ENCODE data around the gene FRK.
"Not testable (repeated sequence)": the region's sequence is repeated elsewhere in the genome, so short reads cannot be mapped to it uniquely, and the experiment has no call there.

Gene FRK

DNA sequence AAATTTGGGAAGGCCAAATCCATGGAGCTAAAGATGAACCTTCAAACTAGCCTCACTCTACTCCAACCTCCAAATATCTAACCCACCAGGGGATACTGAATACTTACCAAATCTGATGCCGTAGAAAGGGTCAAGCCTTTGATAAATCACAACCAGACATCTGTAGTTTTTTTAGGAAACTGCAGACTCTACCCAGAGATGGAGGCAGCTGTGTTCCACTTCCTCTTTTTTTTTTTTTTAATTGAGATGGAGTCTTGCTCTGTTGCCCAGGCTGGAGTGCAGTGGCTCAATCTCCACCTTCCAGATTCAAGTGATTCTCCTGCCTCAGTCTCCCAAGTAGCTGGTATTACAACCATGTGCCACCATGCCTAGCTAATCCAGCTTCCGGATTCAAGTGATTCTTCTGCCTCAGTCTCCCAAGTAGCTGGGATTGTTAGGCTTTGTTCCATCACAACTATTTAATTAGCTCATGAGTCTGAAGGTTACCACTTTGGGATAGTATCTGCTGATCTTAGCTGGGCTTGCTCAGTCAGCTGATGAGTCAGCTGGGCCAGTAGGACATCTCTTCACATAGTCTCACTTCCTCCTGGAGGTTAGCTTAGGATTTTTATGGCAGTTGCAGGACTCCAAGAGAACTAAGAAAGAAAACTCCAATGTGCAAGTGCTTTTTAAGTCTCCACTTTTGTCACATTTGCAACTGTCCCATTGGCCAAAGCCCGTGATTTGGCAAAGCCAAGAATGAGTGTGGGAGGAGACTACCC is 13.3 kb downstream of the FRK start:
- Histone ChIP-seq H3K27ac (ENCODE audit: low read depth, low read length) (no peak overlapping the region), H3K79me1 (ENCODE audit: low read length) (no peaks in the 10 kb centered on the region), H2BK5ac (ENCODE audit: low read length) (no peak overlapping the region), H3K79me2 (ENCODE audit: control insufficient read depth, insufficient read depth, low read length) (no peaks in the 10 kb centered on the region), H2BK15ac (replicated peaks; ENCODE audit: low read depth) (no peak overlapping the region), H4K8ac (ENCODE audit: low read depth, low read length) (no peak overlapping the region), H3K18ac (ENCODE audit: low read length) (no peak overlapping the region), H3K9ac (ENCODE audit: low read length) (no peak overlapping the region), H3K4me2 (ENCODE audit: low read length) (no peak overlapping the region), H3K36me3 (ENCODE audit: control insufficient read depth, insufficient read depth, low read length) (no peaks in the 10 kb centered on the region), H3K56ac (ENCODE audit: low read length) (no peak overlapping the region), H2BK120ac (ENCODE audit: low read depth, low read length) (no peak overlapping the region), H3K4ac (ENCODE audit: low read depth, low read length) (no peak overlapping the region), H3K23ac (ENCODE audit: low read length) (no peak overlapping the region), H3K4me3 (ENCODE audit: low read length) (no peak overlapping the region), H4K5ac (ENCODE audit: low read length) (no peak overlapping the region), H2AK5ac (ENCODE audit: low read length) (no peak overlapping the region), H3K4me1 (ENCODE audit: control insufficient read depth, low read depth, low read length) (no peaks in the 10 kb centered on the region), H3K27me3 (ENCODE audit: insufficient read depth, low read length, poor library complexity) (no peaks in the 10 kb centered on the region)
- WGBS (ENCODE audit: extremely low coverage, insufficient coverage, low lambda C conversion rate): no CpG with 5 or more reads among the region's 3 CpGs
- DNase-seq: no peak

- no peaks in the 10 kb centered on the region for H3K4me1 ChIP-seq (ENCODE audit: control insufficient read depth, low read depth, low read length)
- no peak overlapping the region for H2BK5ac ChIP-seq (ENCODE audit: low read length)
- no peak overlapping the region for H2BK15ac ChIP-seq (replicated peaks; ENCODE audit: low read depth)
- no peak overlapping the region for H3K4me2 ChIP-seq (ENCODE audit: low read length)
- H3K4ac ChIP-seq (ENCODE audit: low read depth, low read length): no peak overlapping the region
- H3K27ac ChIP-seq (ENCODE audit: low read depth, low read length): no peak overlapping the region
- no peak overlapping the region for H3K56ac ChIP-seq (ENCODE audit: low read length)
- H3K79me2 ChIP-seq (ENCODE audit: control insufficient read depth, insufficient read depth, low read length): no peaks in the 10 kb centered on the region
- DNase-seq: no peak
- no peak overlapping the region for H4K8ac ChIP-seq (ENCODE audit: low read depth, low read length)
- no peak overlapping the region for H3K4me3 ChIP-seq (ENCODE audit: low read length)
- no peaks in the 10 kb centered on the region for H3K79me1 ChIP-seq (ENCODE audit: low read length)
- H4K5ac ChIP-seq (ENCODE audit: low read length): no peak overlapping the region
- H2BK120ac ChIP-seq (ENCODE audit: low read depth, low read length): no peak overlapping the region
- WGBS (ENCODE audit: extremely low coverage, insufficient coverage, low lambda C conversion rate): no CpG with 5 or more reads among the region's 1 CpG
- H3K23ac ChIP-seq (ENCODE audit: low read length): no peak overlapping the region
- no peak overlapping the region for H3K9ac ChIP-seq (ENCODE audit: low read length)
- no peaks in the 10 kb centered on the region for H3K36me3 ChIP-seq (ENCODE audit: control insufficient read depth, insufficient read depth, low read length)
- H3K18ac ChIP-seq (ENCODE audit: low read length): no peak overlapping the region
- H2AK5ac ChIP-seq (ENCODE audit: low read length): no peak overlapping the region
- no peaks in the 10 kb centered on the region for H3K27me3 ChIP-seq (ENCODE audit: insufficient read depth, low read length, poor library complexity)
Observed at GRCh38 chr6:116046737-116047136, 14.0 kb downstream of the FRK start.

- H3K9ac ChIP-seq (ENCODE audit: low read length): not testable (repeated sequence)
Observed at GRCh38 chr6:116046272-116046671, 14.4 kb downstream of the FRK start.

DNA sequence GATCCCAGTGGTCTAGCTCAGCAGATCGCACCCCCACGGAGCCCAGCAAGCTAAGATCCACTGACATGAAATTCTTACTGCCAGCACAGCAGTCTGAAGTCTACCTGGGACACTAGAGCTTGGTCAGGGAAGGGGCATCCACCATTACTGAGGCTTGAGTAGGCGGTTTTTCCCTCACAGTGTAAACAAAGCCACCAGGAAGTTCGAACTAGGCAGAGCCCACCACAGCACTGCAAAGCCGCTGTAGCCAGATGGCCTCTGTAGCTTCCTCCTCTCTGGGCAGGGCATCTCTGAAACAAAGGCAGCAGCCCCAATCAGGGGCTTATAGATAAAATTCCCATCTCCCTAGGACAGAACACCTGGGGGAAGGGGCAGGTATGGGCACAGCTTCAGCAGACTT is 18.8 kb downstream of the FRK start:
- H3K27ac ChIP-seq (ENCODE audit: low read depth, low read length): no peak overlapping the region
- H3K18ac ChIP-seq (ENCODE audit: low read length): peak overlapping the region; percentile 46
- H3K56ac ChIP-seq (ENCODE audit: low read length): no peak overlapping the region
- H2BK120ac ChIP-seq (ENCODE audit: low read depth, low read length): no peak overlapping the region
- no peak overlapping the region for H2BK15ac ChIP-seq (replicated peaks; ENCODE audit: low read depth)
- no peak overlapping the region for H4K5ac ChIP-seq (ENCODE audit: low read length)
- no peaks in the 10 kb centered on the region for H3K79me2 ChIP-seq (ENCODE audit: control insufficient read depth, insufficient read depth, low read length)
- no peaks in the 10 kb centered on the region for H3K4me1 ChIP-seq (ENCODE audit: control insufficient read depth, low read depth, low read length)
- H3K9ac ChIP-seq (ENCODE audit: low read length): no peak overlapping the region
- H2BK5ac ChIP-seq (ENCODE audit: low read length): no peak overlapping the region
- H3K36me3 ChIP-seq (ENCODE audit: control insufficient read depth, insufficient read depth, low read length): no peaks in the 10 kb centered on the region
- peak; percentile 39 for DNase-seq
- no peak overlapping the region for H2AK5ac ChIP-seq (ENCODE audit: low read length)
- WGBS (ENCODE audit: extremely low coverage, insufficient coverage, low lambda C conversion rate): no CpG with 5 or more reads among the region's 5 CpGs
- no peak overlapping the region for H4K8ac ChIP-seq (ENCODE audit: low read depth, low read length)
- no peak overlapping the region for H3K4ac ChIP-seq (ENCODE audit: low read depth, low read length)
- no peak overlapping the region for H3K4me2 ChIP-seq (ENCODE audit: low read length)
- H3K23ac ChIP-seq (ENCODE audit: low read length): no peak overlapping the region
- no peaks in the 10 kb centered on the region for H3K27me3 ChIP-seq (ENCODE audit: insufficient read depth, low read length, poor library complexity)
- no peak overlapping the region for H3K4me3 ChIP-seq (ENCODE audit: low read length)
- H3K79me1 ChIP-seq (ENCODE audit: low read length): no peaks in the 10 kb centered on the region

More at GRCh38 chr6:116046272-116046671, 14.4 kb downstream of the FRK start:
- H3K4ac ChIP-seq (ENCODE audit: low read depth, low read length); H2AK5ac ChIP-seq (ENCODE audit: low read length); H3K23ac ChIP-seq (ENCODE audit: low read length); H3K79me2 ChIP-seq (ENCODE audit: control insufficient read depth, insufficient read depth, low read length); H3K4me2 ChIP-seq (ENCODE audit: low read length); H3K56ac ChIP-seq (ENCODE audit: low read length); H2BK15ac ChIP-seq (replicated peaks; ENCODE audit: low read depth); H3K79me1 ChIP-seq (ENCODE audit: low read length); H3K4me3 ChIP-seq (ENCODE audit: low read length); H4K8ac ChIP-seq (ENCODE audit: low read depth, low read length); H3K18ac ChIP-seq (ENCODE audit: low read length); H3K4me1 ChIP-seq (ENCODE audit: control insufficient read depth, low read depth, low read length); H3K36me3 ChIP-seq (ENCODE audit: control insufficient read depth, insufficient read depth, low read length); DNase-seq; H2BK120ac ChIP-seq (ENCODE audit: low read depth, low read length); H3K27me3 ChIP-seq (ENCODE audit: insufficient read depth, low read length, poor library complexity); H3K27ac ChIP-seq (ENCODE audit: low read depth, low read length); H4K5ac ChIP-seq (ENCODE audit: low read length); H2BK5ac ChIP-seq (ENCODE audit: low read length): not testable (repeated sequence)

DNA sequence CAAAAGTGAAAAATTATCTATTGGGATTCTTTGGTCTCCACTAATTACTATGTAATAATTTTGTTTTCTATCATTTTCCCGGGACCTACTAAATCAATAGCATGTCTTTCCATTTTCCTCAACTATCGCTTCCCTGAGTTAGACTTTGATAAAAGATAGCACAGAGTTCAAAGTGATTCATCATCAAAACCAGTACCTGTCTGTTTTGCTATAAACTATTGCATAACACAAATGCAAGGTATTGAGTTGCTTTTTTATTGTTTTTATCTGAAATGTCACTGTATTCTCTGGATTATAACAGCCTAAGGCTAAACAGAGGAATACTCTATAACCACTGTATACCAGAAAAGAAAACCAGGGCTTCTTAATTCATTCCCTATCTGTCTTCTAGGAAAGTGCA is 19.7 kb downstream of the FRK start:
- H2BK5ac ChIP-seq (ENCODE audit: low read length): no peak overlapping the region
- H3K4me2 ChIP-seq (ENCODE audit: low read length): no peak overlapping the region
- WGBS (ENCODE audit: extremely low coverage, insufficient coverage, low lambda C conversion rate): no CpG with 5 or more reads among the region's 2 CpGs
- H3K79me2 ChIP-seq (ENCODE audit: control insufficient read depth, insufficient read depth, low read length): no peaks in the 10 kb centered on the region
- H3K36me3 ChIP-seq (ENCODE audit: control insufficient read depth, insufficient read depth, low read length): no peaks in the 10 kb centered on the region
- H4K8ac ChIP-seq (ENCODE audit: low read depth, low read length): no peak overlapping the region
- H3K9ac ChIP-seq (ENCODE audit: low read length): no peak overlapping the region
- H2BK120ac ChIP-seq (ENCODE audit: low read depth, low read length): no peak overlapping the region
- H4K5ac ChIP-seq (ENCODE audit: low read length): no peak overlapping the region
- no peaks in the 10 kb centered on the region for H3K4me1 ChIP-seq (ENCODE audit: control insufficient read depth, low read depth, low read length)
- DNase-seq: no peak
- no peaks in the 10 kb centered on the region for H3K79me1 ChIP-seq (ENCODE audit: low read length)
- no peak overlapping the region for H3K56ac ChIP-seq (ENCODE audit: low read length)
- no peaks in the 10 kb centered on the region for H3K27me3 ChIP-seq (ENCODE audit: insufficient read depth, low read length, poor library complexity)
- H2AK5ac ChIP-seq (ENCODE audit: low read length): no peak overlapping the region
- H3K27ac ChIP-seq (ENCODE audit: low read depth, low read length): no peak overlapping the region
- H3K23ac ChIP-seq (ENCODE audit: low read length): no peak overlapping the region
- no peak overlapping the region for H3K4ac ChIP-seq (ENCODE audit: low read depth, low read length)
- no peak overlapping the region for H3K18ac ChIP-seq (ENCODE audit: low read length)
- H3K4me3 ChIP-seq (ENCODE audit: low read length): no peak overlapping the region
- H2BK15ac ChIP-seq (replicated peaks; ENCODE audit: low read depth): no peak overlapping the region

- no peak for DNase-seq
- Histone ChIP-seq H3K27ac (ENCODE audit: low read depth, low read length) (no peak overlapping the region), H2BK15ac (replicated peaks; ENCODE audit: low read depth) (no peak overlapping the region), H3K79me1 (ENCODE audit: low read length) (no peaks in the 10 kb centered on the region), H2BK120ac (ENCODE audit: low read depth, low read length) (no peak overlapping the region), H3K4ac (ENCODE audit: low read depth, low read length) (no peak overlapping the region), H3K4me3 (ENCODE audit: low read length) (no peak overlapping the region), H4K5ac (ENCODE audit: low read length) (no peak overlapping the region), H3K4me2 (ENCODE audit: low read length) (no peak overlapping the region), H2AK5ac (ENCODE audit: low read length) (no peak overlapping the region), H3K27me3 (ENCODE audit: insufficient read depth, low read length, poor library complexity) (no peaks in the 10 kb centered on the region), H3K4me1 (ENCODE audit: control insufficient read depth, low read depth, low read length) (no peaks in the 10 kb centered on the region), H3K79me2 (ENCODE audit: control insufficient read depth, insufficient read depth, low read length) (no peaks in the 10 kb centered on the region), H2BK5ac (ENCODE audit: low read length) (no peak overlapping the region), H3K56ac (ENCODE audit: low read length) (no peak overlapping the region), H3K36me3 (ENCODE audit: control insufficient read depth, insufficient read depth, low read length) (no peaks in the 10 kb centered on the region), H3K23ac (ENCODE audit: low read length) (no peak overlapping the region), H4K8ac (ENCODE audit: low read depth, low read length) (no peak overlapping the region), H3K18ac (ENCODE audit: low read length) (no peak overlapping the region), H3K9ac (ENCODE audit: low read length) (no peak overlapping the region)
Observed at GRCh38 chr6:116036885-116037284, 23.8 kb downstream of the FRK start.

Measured in mesendoderm (in vitro differentiated cells).